Nephron progenitor cell (in vitro differentiated cells): Measurements from ENCODE around the gene PRR23A.

Experiments used
- DNase-seq: peaks from one replicate; pipeline ENCODE4 v3.0.0; 2021
- H3K27ac Mint-ChIP-seq: 2 replicates; pipeline ENCODE4 v1.8.0; 2021; ENCODE audit warnings: mild to moderate bottlenecking, moderate library complexity, mixed read lengths
- H3K27me3 Mint-ChIP-seq: 2 replicates; pipeline ENCODE4 v1.8.0; 2021; ENCODE audit warnings: mild to moderate bottlenecking, low read depth, mixed read lengths; ENCODE audit not compliant: poor library complexity
- H3K36me3 Mint-ChIP-seq: 2 replicates; pipeline ENCODE4 v1.8.0; 2021; ENCODE audit warnings: low read depth, mixed read lengths
- H3K4me1 Mint-ChIP-seq: 2 replicates; pipeline ENCODE4 v1.8.0; 2021; ENCODE audit warnings: mixed read lengths
- H3K4me3 Mint-ChIP-seq: 2 replicates; pipeline ENCODE4 v1.8.0; 2021; ENCODE audit warnings: mild to moderate bottlenecking, moderate library complexity, mixed read lengths
- H3K9me3 Mint-ChIP-seq: 2 replicates; pipeline ENCODE4 v1.8.0; 2021; ENCODE audit warnings: mild to moderate bottlenecking, moderate library complexity, mixed read lengths
- TF ChIP-seq, protein P1 (sequence below): fragments of 200-600 bp; sonication (generic); IDR thresholded peaks from 2 replicates; pipeline ENCODE4 v1.5.0; 2021; ENCODE audit warnings: antibody characterized with exemption

Gene PRR23A

GRCh38 chr3:138975351-138975750, 30.7 kb downstream of the PRR23A start:
- no peak overlapping the region for H3K27ac Mint-ChIP-seq
- TF ChIP-seq, protein P1, sequence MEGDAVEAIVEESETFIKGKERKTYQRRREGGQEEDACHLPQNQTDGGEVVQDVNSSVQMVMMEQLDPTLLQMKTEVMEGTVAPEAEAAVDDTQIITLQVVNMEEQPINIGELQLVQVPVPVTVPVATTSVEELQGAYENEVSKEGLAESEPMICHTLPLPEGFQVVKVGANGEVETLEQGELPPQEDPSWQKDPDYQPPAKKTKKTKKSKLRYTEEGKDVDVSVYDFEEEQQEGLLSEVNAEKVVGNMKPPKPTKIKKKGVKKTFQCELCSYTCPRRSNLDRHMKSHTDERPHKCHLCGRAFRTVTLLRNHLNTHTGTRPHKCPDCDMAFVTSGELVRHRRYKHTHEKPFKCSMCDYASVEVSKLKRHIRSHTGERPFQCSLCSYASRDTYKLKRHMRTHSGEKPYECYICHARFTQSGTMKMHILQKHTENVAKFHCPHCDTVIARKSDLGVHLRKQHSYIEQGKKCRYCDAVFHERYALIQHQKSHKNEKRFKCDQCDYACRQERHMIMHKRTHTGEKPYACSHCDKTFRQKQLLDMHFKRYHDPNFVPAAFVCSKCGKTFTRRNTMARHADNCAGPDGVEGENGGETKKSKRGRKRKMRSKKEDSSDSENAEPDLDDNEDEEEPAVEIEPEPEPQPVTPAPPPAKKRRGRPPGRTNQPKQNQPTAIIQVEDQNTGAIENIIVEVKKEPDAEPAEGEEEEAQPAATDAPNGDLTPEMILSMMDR: no peak
- no peak for DNase-seq
- no peak overlapping the region for H3K4me3 Mint-ChIP-seq
- no peaks in the 10 kb centered on the region for H3K9me3 Mint-ChIP-seq
- peaks cover 28% of the 10 kb centered on the region for H3K27me3 Mint-ChIP-seq
- peaks cover 5% of the 10 kb centered on the region for H3K4me1 Mint-ChIP-seq
- no peaks in the 10 kb centered on the region for H3K36me3 Mint-ChIP-seq

GRCh38 chr3:138974462-138974861, 31.6 kb downstream of the PRR23A start:
- Mint-ChIP-seq H3K4me3 (no peak overlapping the region), H3K36me3 (no peaks in the 10 kb centered on the region), H3K4me1 (peaks cover 5% of the 10 kb centered on the region), H3K27me3 (peaks cover 29% of the 10 kb centered on the region), H3K27ac (no peak overlapping the region), H3K9me3 (no peaks in the 10 kb centered on the region)
- DNase-seq: no peak
- TF ChIP-seq, protein P1: no peak

- Mint-ChIP-seq H3K27ac (no peak overlapping the region), H3K4me1 (peaks cover 5% of the 10 kb centered on the region), H3K9me3 (no peaks in the 10 kb centered on the region), H3K36me3 (no peaks in the 10 kb centered on the region), H3K27me3 (peaks cover 34% of the 10 kb centered on the region), H3K4me3 (no peak overlapping the region)
- DNase-seq: no peak
- TF ChIP-seq, protein P1: no peak
These were observed 33.1 kb downstream of the PRR23A start for GRCh38 chr3:138972941-138973340.

- H3K4me1 Mint-ChIP-seq: peaks cover 4% of the 10 kb centered on the region
- no peaks in the 10 kb centered on the region for H3K36me3 Mint-ChIP-seq
- TF ChIP-seq, protein P1: no peak
- H3K27ac Mint-ChIP-seq: no peak overlapping the region
- no peak for DNase-seq
- peaks cover 4% of the 10 kb centered on the region for H3K9me3 Mint-ChIP-seq
- H3K27me3 Mint-ChIP-seq: peaks cover 42% of the 10 kb centered on the region
- H3K4me3 Mint-ChIP-seq: no peak overlapping the region
These were observed 34.2 kb downstream of the PRR23A start for GRCh38 chr3:138971766-138972320.

DNA sequence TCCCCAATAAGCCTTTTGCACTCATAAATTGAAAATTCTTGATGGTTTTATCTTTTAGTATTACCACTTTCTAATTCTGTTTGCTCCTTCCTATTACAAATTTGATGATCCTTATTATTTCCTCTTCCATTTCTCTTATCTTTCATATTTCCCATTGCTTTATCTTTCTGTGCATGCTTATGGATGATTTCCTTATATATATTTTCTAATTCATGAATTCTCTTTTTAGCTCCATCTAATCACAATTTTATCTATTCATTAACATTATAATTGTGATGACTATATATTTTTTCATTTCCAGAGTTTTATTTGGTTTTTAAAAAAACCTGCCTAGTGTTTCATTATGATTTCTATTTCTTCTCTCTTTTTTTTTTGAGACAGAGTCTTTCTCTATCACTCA, 41.1 kb downstream of the PRR23A start:
- H3K27ac Mint-ChIP-seq: no peak overlapping the region
- no peaks in the 10 kb centered on the region for H3K4me1 Mint-ChIP-seq
- peaks cover 38% of the 10 kb centered on the region for H3K9me3 Mint-ChIP-seq
- H3K4me3 Mint-ChIP-seq: no peak overlapping the region
- TF ChIP-seq, protein P1: no peak
- no peaks in the 10 kb centered on the region for H3K36me3 Mint-ChIP-seq
- no peak for DNase-seq
- H3K27me3 Mint-ChIP-seq: peaks cover 55% of the 10 kb centered on the region

GRCh38 chr3:138964264-138964663, 41.8 kb downstream of the PRR23A start:
- TF ChIP-seq, protein P1: no peak
- Mint-ChIP-seq H3K27ac (no peak overlapping the region), H3K4me1 (no peaks in the 10 kb centered on the region), H3K9me3 (peaks cover 38% of the 10 kb centered on the region), H3K36me3 (no peaks in the 10 kb centered on the region), H3K27me3 (peaks cover 56% of the 10 kb centered on the region), H3K4me3 (no peak overlapping the region)
- no peak for DNase-seq
